HPDE6-E6E7 (cell line): ENCODE data around the gene KAT6B.
A peak's percentile ranks its signal among the peaks of the same experiment; 100 is the strongest.

Source experiments
- DNase-seq: peaks from one replicate; pipeline ENCODE4 v3.0.0; 2011; ENCODE audit warnings: missing footprints; ENCODE audit errors: extremely low spot score

The KAT6B gene

DNA sequence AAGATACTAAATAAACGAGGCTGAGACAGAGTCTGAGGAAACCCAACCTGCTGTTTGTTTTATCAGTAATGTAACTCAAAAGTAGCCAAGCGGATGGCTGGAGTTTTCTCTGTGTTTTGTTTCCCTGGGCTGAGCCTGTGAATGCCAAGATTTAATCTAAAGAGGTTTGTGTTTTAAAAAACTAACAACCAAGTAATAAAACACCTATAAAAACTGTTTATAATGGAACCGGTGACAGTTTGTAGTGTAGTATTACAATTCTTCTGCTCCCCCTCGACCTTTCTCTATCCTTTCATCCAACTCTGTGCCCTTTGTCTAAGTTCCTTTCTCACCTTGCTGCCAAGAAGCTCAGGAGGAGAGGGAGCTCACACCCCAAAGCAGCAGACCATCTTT is 2.6 kb upstream of the KAT6B start:
- DNase-seq, result no peak

DNA sequence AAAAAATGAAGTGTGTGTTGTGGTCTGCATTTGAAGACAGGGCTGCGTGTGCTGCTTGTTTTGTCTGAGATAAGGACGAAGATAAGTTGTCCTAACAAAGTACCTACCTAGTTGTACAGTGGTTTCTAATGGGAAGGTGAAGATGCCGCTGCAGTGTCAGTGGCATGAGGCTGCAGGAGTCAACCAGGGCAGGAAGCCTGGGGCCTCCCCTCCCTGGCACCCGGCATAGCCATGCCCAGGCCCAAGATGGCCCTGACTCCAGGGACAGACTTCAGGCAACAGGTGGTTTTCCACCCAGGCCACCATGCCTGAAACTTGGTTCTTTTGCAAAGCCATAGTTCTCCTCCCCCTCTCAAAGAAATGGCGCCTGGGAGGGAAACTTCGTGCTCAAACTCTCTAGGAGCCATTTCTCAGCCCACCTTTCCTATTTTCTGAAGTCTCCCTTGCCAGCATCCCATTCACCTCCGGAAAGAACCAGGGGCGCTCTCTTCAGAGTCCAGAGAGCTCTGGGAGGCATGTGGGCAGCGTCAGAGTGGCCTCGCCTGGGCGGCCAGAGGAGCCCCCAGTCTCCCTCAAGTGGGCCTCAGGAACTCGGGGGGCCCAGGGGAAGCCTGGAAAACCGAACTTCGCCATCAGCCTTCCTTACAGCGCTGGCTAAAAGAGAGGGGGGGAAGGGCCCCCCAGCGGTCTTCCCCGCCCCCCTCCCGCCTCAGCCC is 2.1 kb upstream of the KAT6B start:
- DNase-seq, result no peak

DNA sequence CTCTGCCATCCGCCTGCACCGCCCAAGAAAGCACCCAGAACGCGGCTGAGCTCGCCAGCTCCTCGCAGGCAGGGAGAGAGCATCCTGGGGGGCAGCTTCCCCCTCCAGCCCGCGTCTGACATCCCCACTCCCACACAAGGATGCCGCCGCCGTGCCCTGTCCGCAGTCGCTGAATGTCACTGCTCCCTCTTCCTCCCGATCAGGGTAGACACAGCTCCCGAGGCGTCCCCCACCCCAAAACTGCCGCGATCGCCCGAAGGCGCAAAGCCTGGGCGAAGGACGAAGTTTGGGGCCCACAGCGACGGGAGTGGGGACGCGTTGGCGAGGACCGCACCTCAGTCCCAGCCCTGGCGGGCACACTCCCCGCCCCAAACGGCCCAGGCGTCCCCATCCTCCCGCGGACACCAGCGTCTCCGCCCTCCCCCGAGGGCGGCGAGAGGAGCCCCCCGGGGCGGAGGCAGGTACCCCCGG is 1.5 kb upstream of the KAT6B start:
- DNase-seq, result no peak

DNA sequence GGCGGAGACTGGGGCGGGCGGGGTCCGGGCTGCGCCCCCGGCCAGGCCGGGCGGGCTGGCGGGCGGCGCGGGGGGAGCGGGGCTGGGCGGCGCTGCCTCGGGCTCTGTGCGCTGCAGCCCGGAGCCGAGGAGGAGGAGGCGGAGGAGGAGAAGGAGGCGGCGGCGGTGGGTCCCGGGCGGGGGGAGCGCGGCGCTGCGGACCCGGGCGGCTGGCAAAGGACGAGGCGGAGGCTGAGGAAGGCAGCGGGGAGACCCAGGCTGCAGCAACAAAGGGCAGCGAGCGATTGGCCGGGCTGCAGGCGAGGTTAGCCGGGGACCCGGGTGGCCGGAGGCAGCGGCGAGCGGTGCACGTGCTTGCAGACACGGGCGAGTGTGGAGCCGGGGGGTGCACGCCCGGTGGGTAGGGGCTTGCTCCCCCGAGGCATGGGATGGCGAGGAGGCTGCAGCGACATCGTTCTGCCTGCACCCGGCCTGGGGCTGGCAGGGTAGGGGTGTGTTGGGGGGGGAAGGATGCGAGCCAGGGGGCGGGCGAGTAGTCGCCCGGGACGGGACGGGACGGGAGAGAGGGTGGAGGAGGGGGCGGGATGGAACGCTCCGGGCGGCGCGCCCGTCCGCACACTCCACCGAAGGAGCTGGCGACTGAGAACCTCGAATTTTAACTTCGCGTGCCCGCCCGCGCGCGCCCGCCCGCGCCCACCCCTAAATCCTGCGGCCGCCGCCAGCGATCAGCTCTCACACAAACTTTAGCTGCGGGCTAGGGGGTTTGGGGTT is 844 bp upstream of the KAT6B start:
- DNase-seq, result peak; percentile 19

DNA sequence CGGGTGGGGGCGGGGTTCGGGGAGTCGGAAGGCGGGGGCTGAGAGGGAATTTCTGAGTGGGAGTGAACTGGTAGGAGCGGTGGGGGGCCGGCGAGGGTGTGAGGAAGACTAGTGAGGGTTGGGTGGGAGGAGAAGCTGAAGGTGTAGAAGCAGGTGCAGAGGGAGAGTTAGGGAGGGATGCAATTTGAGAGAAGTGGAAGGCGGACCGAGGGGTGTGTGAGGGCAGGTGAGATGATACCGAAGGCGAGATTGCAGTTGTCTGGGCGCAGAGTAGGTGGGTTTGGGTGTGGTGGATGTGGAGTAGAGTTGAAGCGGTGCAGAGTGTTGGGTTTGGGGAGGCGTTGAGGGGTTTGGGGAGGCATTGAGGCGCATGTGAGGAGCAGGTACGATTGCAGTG is 643 bp downstream of the KAT6B start:
- no peak for DNase-seq

DNA sequence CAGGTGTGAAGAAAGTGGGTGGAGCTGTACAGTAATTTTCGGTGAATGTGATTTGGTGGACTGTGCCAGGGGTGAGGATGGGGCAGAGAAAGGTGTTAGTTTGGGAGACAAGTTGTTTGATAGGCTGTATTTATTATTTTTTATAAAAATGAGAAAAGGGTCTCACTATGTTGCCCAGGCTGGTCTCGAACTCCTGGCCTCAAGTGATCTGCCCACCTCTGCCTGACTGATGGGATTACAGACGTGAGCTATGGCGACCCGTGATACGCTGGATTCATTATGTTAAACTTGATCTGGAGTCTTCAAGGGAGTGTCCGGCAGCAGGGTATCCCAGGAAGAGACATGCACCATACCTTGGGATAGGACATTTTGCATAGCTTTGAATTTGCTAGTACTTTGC is 1.3 kb downstream of the KAT6B start:
- no peak for DNase-seq

DNA sequence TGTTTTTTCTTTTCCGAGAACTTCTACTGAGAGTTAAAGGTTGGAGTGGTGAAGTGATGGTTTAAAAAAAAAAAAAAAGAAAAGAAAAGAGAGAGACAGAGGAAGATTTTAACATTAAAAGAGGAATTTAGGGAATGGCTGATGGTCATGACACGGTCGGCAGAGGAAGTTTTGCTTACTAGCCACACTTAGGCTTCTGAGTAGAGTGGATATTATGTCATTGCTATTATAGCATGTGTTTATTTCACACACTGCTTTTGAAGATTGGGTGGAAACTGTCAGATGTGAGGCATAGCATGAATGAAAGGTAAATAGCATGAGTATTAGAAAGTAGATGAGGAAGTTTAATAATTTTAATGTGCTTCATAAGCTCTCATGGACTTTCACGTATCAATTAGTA is 2.5 kb downstream of the KAT6B start:
- DNase-seq, result no peak

DNA sequence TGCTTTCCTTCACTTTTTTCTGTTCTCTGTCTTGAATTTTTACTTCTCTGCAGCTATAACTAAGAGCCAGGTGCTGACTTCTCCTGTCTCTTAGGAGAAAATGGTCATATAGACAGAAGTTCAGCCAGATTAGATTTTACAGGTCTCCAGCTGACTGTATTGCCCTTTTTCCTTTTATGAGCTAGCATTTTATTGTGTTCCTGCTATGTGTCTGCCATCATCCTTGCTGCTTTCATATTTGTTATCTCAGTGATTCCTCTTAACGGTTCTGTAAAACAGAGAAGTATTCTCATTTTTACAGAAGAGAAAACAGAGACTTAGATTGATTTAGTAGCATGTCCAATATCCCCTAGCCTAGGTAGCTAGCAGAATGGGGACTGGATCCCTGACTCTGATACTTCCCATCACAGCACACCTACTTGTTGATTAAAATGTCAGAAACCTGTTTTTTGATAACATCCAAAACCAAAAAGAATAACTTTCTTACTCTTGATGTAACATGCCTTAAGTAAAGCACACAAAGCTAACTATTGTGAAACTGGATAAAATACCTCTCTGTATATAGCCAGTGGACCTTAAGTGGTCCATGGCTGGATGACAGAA is 5.2 kb downstream of the KAT6B start:
- no peak for DNase-seq

DNA sequence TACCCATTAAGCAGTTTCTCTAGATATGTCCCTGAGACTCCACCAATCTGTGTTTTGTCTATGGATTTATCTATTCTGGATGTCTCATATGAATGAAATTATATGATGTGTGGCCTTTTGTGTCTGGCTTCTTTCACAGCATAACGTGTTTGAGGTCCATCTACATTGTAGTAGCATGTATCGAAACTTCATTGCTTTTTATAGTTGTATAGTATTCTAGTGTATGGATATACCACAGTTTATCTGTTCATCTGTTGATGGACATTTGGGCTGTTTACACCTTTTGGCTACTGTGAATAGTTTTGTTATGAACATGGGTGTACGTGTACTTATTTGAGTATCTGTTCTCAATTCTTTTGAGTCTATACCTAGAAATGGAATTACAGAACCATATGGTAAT is 9.6 kb downstream of the KAT6B start:
- DNase-seq, result no peak

DNA sequence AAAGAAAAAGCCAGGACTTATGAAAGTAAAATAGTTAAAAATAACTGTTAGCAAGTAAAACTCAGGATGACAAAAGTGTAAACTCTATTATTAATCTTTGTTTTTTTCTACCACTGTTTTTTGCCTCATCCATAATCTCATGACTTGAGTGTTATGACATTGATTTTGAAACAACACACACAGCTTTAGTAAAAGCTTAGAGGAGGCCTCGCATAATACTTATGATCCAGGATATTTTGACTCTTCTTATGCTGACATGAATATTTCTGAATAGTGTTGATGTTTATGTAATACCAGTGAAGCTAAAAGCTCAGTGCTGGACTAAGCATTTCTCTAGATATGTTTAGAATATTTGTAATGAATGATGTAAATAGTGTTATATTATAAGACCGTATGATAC is 10.5 kb downstream of the KAT6B start:
- DNase-seq, result no peak

DNA sequence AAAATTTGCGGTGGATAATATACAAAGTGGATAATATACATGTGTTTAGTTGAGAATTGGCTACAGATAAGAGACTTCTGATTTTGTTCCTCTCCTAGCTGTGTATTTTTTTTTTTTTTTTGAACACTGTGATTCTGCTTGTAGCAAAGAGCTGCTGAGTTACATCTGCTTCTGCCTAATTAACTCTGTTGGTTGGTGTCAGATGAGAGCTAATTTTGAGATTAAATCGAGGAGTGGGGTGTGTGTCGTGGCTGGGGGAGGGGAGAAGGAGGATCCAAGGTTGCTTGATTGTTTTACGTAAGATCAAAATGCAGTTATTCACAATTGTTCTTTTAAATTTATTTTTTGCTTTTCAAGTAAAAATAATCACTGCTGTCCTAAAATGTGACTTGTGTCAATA is 11.3 kb downstream of the KAT6B start:
- no peak for DNase-seq

DNA sequence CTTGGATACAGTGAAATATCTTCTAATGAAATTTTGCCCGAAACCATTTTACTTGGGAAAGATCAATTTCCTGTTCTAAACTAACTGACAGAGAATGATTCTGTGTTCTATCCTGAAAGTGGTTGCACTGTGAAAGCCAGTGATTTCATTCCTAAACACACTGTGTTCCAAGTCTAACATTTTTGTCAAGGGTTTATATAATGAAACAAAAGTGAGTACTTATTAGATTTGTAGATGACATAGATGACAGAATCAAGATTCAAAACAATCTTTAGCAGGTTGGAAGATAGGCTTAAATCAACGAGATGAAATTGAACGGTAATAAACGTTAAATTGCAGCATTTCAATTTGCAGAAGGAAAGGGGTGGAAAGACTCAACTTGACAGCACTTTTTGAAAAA is 13.3 kb downstream of the KAT6B start:
- DNase-seq, result no peak

DNA sequence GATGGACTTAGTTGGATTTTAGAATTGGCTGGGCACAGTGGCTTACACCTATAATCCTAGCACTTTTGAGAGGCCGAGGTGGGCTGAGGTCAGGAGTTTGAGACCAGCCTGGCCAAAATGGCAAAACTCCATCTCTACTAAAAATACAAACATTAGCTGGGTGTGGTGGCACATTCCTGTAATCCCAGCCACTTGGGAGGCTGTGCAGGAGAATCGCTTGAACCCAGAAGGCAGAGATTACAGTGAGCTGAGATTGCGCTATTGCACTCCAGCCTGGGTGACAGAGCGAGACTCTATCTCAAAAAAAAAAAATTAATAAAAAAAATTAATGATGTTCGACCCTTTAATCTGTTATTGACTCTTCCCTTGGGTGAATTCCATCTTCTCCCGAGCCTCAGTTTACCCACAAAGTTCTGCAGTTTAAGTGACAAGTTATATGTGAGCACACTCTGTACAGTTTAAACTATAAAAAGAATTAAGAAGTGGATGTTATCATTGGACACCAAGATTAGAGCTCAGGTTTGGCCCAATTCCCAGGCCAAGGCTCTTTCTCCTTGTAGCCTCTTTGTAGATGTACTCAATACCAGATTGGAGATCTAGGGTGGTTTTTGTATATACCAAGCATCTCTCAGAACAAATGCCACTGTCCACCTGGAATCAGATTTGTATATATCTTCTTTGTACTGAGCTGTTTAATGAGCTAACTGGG is 15.0 kb downstream of the KAT6B start:
- DNase-seq, result no peak

DNA sequence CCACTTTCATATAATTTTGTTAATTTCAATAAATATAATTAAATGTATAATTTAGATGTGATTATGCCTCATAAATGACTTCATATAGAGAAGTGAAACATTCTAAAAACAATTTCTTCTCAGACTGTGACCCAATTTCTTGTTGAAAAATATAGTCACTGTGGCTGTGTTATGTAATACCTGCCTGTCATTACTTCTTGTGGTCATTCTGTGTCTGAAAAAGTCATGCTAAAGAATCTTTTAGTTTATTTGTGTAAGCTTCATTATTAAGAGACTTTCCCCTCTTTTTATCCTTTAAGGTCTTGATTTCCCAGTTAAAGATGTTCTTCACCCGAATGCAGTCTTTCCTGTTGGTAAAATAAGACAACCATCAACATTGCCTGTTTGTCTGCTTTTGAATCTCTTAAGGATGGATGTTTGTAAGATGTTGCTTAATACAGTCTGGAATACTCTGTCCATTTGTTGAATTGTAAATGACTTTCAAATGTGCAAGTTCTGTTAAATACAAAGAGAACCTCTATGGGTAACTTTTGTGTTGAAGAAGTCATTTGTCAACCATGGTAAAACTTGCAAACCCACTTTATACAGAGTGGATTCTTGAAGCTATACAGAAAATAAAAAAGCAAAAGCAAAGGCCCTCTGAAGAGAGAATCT is 16.0 kb downstream of the KAT6B start:
- DNase-seq, result no peak

DNA sequence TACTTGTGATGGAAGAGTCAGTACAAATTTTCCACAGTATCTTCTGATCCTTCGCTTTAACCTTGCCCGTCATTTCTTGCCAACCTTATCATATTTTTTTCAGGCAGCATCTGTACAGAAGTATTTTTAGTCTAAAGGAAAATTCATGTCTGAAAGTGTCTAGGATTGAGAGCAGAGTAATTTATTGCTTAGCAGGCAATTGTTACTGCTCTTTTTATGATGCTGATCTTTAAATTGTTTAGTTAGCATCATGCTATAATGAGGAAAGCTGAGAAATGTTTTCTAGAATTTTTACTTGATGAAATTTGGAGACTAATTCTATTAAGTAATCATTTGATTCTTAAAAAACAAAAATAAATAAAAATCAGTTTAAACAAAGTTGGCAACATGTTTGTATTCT is 20.6 kb downstream of the KAT6B start:
- no peak for DNase-seq

DNA sequence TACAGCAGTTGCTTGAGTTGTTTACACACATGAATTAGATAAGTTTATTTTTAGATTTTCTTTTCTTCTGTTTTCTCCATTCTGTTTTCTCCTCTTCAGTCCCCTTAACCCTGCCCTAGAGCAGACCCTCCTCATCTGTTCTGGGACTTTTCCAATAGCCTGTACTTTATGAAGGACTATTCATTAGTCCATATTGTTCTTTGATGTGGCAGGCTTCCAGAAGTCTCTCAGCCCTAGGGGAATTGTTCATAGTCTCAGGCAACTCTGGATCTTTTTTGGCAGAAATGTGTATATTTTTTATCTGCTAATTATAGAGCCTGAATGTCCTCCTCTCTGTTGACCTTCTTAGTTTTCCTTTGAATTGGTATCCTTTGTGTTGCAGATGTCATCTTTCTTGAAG is 25.4 kb downstream of the KAT6B start:
- DNase-seq, result no peak

DNA sequence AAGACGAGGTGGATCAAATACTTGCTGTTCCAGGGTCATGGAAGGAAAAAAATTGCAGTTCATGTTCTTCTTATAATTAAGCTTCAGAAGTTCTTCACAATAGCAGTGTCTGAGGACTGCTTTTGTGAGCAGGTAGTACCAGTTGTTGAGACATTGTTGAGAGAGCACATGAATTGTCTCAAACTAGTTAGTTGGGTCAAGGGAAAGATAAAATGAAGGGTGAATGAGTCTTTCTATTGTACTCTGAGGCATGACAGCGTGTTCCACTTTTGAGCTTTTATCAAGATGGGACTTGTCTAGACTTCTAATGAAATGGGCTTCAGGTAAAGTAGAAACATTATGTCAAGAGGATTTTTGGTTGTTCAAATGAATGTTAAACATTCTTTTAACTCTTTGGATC is 26.0 kb downstream of the KAT6B start:
- DNase-seq, result peak; percentile 29

DNA sequence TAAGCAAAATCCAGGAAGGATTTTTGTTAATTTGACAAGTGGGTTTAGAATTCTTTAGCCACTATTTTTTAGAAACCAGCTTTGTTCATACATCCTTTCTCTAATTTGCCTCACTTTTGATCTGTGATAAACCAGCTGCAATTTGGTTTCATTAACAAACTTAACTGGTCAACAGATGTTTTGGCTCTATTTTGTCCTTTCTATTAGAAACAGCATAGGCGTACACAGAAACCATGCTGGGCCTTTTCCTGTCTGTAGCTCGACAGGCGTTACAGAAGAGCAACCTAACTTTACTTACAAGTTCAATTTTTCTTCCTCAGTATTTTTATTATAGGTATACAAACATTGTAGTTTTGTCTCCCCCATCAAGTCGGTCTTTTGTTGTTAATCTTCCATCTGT is 28.2 kb downstream of the KAT6B start:
- DNase-seq, result no peak

DNA sequence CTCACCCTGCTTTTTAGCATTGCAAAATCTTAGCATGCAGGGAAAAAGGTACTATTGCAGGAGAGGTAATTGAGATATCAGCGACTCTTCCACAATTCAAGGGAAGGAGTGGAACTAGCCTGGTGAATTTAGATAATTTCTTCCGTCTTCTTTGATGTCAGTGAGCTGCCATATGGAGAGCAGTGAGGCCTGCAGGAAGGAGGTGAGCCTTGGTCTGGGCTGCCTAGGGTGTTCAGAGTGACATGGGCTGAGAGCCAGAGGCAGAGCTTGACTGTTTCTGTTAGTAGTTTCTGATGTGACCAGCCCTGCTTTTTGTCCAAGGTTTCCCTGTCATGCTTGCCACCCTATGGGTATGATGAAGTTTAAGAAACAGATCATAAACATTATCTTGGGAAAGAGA is 28.6 kb downstream of the KAT6B start:
- DNase-seq, result no peak

DNA sequence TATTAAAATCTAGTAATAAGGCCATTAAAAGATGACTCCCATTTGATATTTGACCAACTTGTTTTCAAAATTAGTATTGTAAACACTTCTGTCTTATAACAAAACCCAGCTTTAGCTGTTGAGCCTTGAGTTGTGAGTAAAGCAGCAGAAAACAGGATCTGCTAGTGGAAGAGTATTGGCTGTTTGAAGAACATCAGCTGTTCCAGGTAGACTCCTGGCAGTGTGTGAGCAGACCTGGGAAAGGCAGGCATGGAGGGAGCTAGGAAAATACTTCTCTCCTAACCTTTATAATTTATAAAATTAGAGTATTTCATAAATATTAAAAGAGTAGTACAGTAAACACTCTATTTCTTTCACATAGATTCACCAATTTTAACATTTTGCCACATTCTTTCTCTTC is 29.0 kb downstream of the KAT6B start:
- no peak for DNase-seq

DNA sequence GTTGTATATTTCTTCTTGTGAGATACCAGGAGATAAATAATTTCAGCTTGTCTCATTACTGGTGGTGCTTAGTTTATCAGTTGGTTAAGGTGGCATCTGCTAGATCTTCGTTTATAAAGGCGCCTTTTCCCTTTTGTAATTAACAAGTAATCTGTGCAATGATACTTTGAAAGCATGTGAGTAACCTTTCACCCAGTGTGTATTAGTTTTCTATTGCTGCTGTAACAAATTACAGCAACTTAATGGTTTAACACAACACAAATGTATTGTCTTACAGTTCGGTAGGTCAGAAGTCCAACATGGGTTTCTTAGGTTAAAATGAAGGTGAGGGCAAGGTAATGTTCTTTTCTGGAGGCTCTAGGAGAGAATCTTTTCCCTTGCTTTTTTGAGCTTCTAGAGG is 30.5 kb downstream of the KAT6B start:
- DNase-seq, result no peak

DNA sequence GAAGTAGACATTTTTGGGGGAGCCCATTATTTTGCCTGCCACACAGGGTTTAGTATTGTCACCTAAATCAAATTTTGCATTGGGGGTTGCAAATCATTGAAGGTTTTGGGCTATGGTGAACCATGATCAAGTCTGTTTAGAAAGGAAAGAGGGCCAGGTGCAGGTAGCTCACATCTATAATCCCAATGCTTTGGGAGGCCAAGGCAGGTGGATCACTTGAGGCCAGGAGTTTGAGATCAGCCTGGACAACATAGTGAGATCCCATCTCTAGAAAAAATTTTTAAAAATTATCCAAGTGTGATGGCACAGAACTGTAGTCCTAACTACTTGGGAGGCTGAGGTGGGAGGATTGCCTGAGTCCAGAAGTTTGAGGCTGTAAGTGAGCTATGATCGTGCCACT is 31.2 kb downstream of the KAT6B start:
- DNase-seq, result no peak
